Measurements from ENCODE around the gene ERBIN. TPM values are rescaled to one million over a fixed set of nuclear protein-coding genes. Genes with fewer than 3 reads are reported as not detected.
"Not testable (repeated sequence)": the region's sequence is repeated elsewhere in the genome, so short reads cannot be mapped to it uniquely, and the experiment has no call there.

ERBIN gene
- total and polyA plus RNA-seq, 10 of the 15 experiments (the other 5 are each of a cell fraction or from before 2014, with no cell fraction given) = 9.5 to 91.1 (median 49.4) TPM

DNA sequence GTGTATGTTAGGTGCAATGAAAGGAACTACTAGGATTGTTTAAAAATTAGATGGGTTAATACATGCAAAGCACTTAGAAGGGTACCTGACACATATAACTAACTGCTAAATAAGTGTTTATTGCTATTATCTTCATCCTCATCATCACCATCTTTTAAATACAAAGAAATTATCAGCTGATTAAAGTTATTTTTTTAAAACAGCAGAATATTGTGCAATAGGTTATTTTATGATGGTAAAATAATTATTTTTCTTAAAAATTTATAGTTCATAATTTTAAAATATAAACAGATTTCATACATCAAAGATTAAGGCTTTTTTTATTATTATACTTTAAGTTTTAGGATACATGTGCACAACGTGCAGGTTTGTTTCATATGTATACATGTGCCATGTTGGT lies 130.9 kb downstream of the ERBIN start (continued):
- TF ChIP-seq ZNF274 (IDR thresholded peaks at IDR 0.05; ENCODE audit: insufficient read depth, insufficient read length) = no peak

DNA sequence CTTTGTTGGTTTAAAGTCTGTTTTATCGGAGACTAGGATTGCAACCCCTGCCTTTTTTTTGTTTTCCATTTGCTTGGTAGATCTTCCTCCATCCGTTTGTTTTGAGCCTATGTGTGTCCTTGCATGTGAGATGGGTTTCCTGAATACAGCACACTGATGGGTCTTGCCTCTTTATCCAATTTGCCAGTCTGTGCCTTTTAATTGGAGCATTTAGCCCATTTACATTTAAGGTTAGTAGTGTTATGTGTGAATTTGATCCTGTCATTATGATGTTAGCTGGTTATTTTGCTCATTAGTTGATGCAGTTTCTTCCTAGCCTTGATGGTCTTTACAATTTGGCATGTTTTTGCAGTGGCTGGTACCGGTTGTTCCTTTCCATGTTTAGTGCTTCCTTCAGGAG lies 134.9 kb downstream of the ERBIN start:
- FAIRE-seq = not testable (repeated sequence)
- 100% methylated on average over 2 of the region's 3 CpGs for WGBS (ENCODE audit: insufficient coverage, insufficient replicate concordance, low lambda C conversion rate, missing lambda C conversion rate)

GRCh38 chr5:66063061-66063460 lies 136.7 kb downstream of the ERBIN start:
- H4K20me1 ChIP-seq (ENCODE audit: control insufficient read depth, insufficient read depth); POLR2A ChIA-PET; BruUV-seq (replicated peaks); DNase-seq (ENCODE audit: low read depth, low spot score); H3K4me2 ChIP-seq (ENCODE audit: control insufficient read depth, insufficient read depth); H3K4me1 ChIP-seq (ENCODE audit: control insufficient read depth, insufficient read depth, low read length); H3K27me3 ChIP-seq (replicated peaks in 1 of 2; ENCODE audit: control insufficient read depth in 2 of 2, insufficient read depth in 2 of 2, low read length in 1 of 2); FAIRE-seq; H3K9me3 ChIP-seq (replicated peaks; ENCODE audit: control insufficient read depth, insufficient read depth, low read length); H3K4me3 ChIP-seq; H3K27ac ChIP-seq (ENCODE audit: control insufficient read depth, insufficient read depth); H3K9ac ChIP-seq (ENCODE audit: control insufficient read depth, insufficient read depth, low read length); RAD21 ChIA-PET (ENCODE audit: unreplicated experiment); in situ Hi-C loops (cut with MboI); CTCF ChIA-PET; H2AFZ ChIP-seq (ENCODE audit: control insufficient read depth, low read depth, low read length); ATAC-seq; intact Hi-C loops (cut with micrococcal nuclease; ENCODE audit: unreplicated experiment); H3K79me2 ChIP-seq (ENCODE audit: control insufficient read depth, insufficient read depth, low read length); H3K36me3 ChIP-seq (ENCODE audit: control insufficient read depth in 2 of 2, insufficient read depth in 2 of 2, low read length in 1 of 2): not testable (repeated sequence)
- 95% methylated on average over 13 of the region's 13 CpGs for WGBS (ENCODE audit: insufficient coverage, insufficient replicate concordance, low lambda C conversion rate, missing lambda C conversion rate)
- SMC1A ChIA-PET (ENCODE audit: uncharacterized antibody, unreplicated experiment) = interaction anchor here (1.6 kb wide), 1 partner anchor 9 kb away, joined by 3 read pairs; no protein-coding TSS in a partner anchor

More for the DNA sequence above, 134.9 kb downstream of the ERBIN start:
- SMC1A ChIA-PET (ENCODE audit: uncharacterized antibody, unreplicated experiment); intact Hi-C loops (cut with micrococcal nuclease; ENCODE audit: unreplicated experiment); H2AFZ ChIP-seq (ENCODE audit: control insufficient read depth, low read depth, low read length); H3K36me3 ChIP-seq (ENCODE audit: control insufficient read depth in 2 of 2, insufficient read depth in 2 of 2, low read length in 1 of 2); BruUV-seq (replicated peaks); H3K4me2 ChIP-seq (ENCODE audit: control insufficient read depth, insufficient read depth); H3K79me2 ChIP-seq (ENCODE audit: control insufficient read depth, insufficient read depth, low read length); ATAC-seq; POLR2A ChIA-PET; H3K27ac ChIP-seq (ENCODE audit: control insufficient read depth, insufficient read depth); DNase-seq (ENCODE audit: low read depth, low spot score); RAD21 ChIA-PET (ENCODE audit: unreplicated experiment); H3K4me1 ChIP-seq (ENCODE audit: control insufficient read depth, insufficient read depth, low read length); H3K9me3 ChIP-seq (replicated peaks; ENCODE audit: control insufficient read depth, insufficient read depth, low read length); H3K4me3 ChIP-seq; in situ Hi-C loops (cut with MboI); H3K27me3 ChIP-seq (replicated peaks in 1 of 2; ENCODE audit: control insufficient read depth in 2 of 2, insufficient read depth in 2 of 2, low read length in 1 of 2); H3K9ac ChIP-seq (ENCODE audit: control insufficient read depth, insufficient read depth, low read length); CTCF ChIA-PET; H4K20me1 ChIP-seq (ENCODE audit: control insufficient read depth, insufficient read depth): not testable (repeated sequence)

Data from GM12878 (cell line).